K562 (cell line): ENCODE data around the gene RGS19. TPM values are rescaled to one million over a fixed set of nuclear protein-coding genes. Genes with fewer than 3 reads are reported as not detected.

Experiments
- ATAC-seq: fragments of 200-7000 bp; cut with Tn5 transposase; 3 replicates; pipeline ENCODE4 v1.9.1; 2020; ENCODE audit warnings: moderate library complexity
- BruUV-seq: library from RNA; stranded (reverse); fragments of 400-500 nt; replicated peaks from 2 replicates; lab custom pipeline; 2021; lab: Mats Ljungman, UMichigan
- CTCF ChIA-PET: fragments of 300-600 bp; formaldehyde crosslinking; extraction: SDS; loops from one replicate; lab custom pipeline; 2021; ENCODE audit warnings: low intra/inter-chr PET ratio; lab: Yijun Ruan, JAX
- POLR2A ChIA-PET: fragments of 300-600, 350-650 bp; sonication (Branson Sonifier 250); formaldehyde crosslinking; extraction: SDS; loops from one replicate; lab custom pipeline; 2021; ENCODE audit warnings: antibody characterized with exemption, inconsistent platforms; lab: Yijun Ruan, JAX
- DNase-seq, 4 experiments: peaks; one replicate each; pipeline versions ENCODE4 v3.0.0 to v3.0.0-alpha.2; 2011 to 2018; ENCODE audit warnings: low spot score in 3 of 4, mixed read lengths in 3 of 4; ENCODE audit errors: extremely low read depth in 1 of 4
- FAIRE-seq: peaks from 2 replicates; lab custom pipeline; 2011; peaks lifted over from hg19 to GRCh38; lab: Jason Lieb, UNC
- H2AFZ ChIP-seq: 2 replicates; pipeline ENCODE4 v1.6.0; 2011; ENCODE audit warnings: low read depth, low read length, control low read depth, inconsistent platforms
- H3K27ac ChIP-seq: fragments of 200-600 bp; 3 replicates; pipeline ENCODE4 v1.8.0; 2011; ENCODE audit warnings: low read depth, mild to moderate bottlenecking, control low read depth, inconsistent platforms, low read length, moderate library complexity, mixed read lengths; ENCODE audit errors: extremely low read depth
- H3K27me3 ChIP-seq, 2 experiments: fragments of 300-600 bp in 1 of 2; 2 replicates in 1 of 2; 3 replicates in 1 of 2; pipeline versions ENCODE4 v1.6.0 to v1.8.0; 2011; ENCODE audit warnings: inconsistent platforms in 2 of 2, low read length in 2 of 2, mild to moderate bottlenecking in 1 of 2, mixed read lengths in 1 of 2, moderate library complexity in 1 of 2; ENCODE audit not compliant: control insufficient read depth in 2 of 2, insufficient read depth in 2 of 2
- H3K36me3 ChIP-seq: fragments of 300-600 bp; 3 replicates; pipeline ENCODE4 v1.8.0; 2011; ENCODE audit warnings: mild to moderate bottlenecking, low read length, inconsistent platforms; ENCODE audit not compliant: control insufficient read depth, insufficient read depth
- H3K4me1 ChIP-seq, 2 experiments: fragments of 200-600 bp in 1 of 2; replicated peaks in 1 of 2; 2 replicates in 1 of 2; 3 replicates in 1 of 2; pipeline versions ENCODE4 v1.5.1 to v1.8.0; 2011; ENCODE audit warnings: inconsistent platforms in 2 of 2, low read length in 2 of 2, mild to moderate bottlenecking in 1 of 2, mixed read lengths in 1 of 2, moderate library complexity in 1 of 2; ENCODE audit not compliant: control insufficient read depth in 2 of 2, insufficient read depth in 2 of 2
- H3K4me2 ChIP-seq: 2 replicates; pipeline ENCODE4 v1.6.1; 2011; ENCODE audit warnings: low read length, control low read depth, inconsistent platforms, mixed read lengths; ENCODE audit not compliant: insufficient read depth
- H3K4me3 ChIP-seq: fragments of 200-600 bp; sonication (generic), shearing (Covaris generic); 2 replicates; pipeline ENCODE4 v1.5.1; 2016; ENCODE audit warnings: control low read depth, inconsistent platforms
- H3K79me2 ChIP-seq: fragments of 200-600 bp; 3 replicates; pipeline ENCODE4 v1.8.0; 2011; ENCODE audit warnings: low read length, inconsistent platforms; ENCODE audit not compliant: control insufficient read depth, insufficient read depth
- H3K9ac ChIP-seq, 2 experiments: 2 replicates each; pipeline versions ENCODE4 v1.6.0 to v1.6.1; 2011; ENCODE audit warnings: low read depth in 2 of 2, low read length in 2 of 2, control low read depth in 1 of 2, inconsistent platforms in 1 of 2, mild to moderate bottlenecking in 1 of 2, mixed read lengths in 1 of 2; ENCODE audit not compliant: insufficient read depth in 1 of 2
- H3K9me1 ChIP-seq: one replicate; pipeline ENCODE4 v1.6.0; 2011; ENCODE audit warnings: inconsistent platforms, mild to moderate bottlenecking, low read length, moderate library complexity; ENCODE audit not compliant: control insufficient read depth, insufficient read depth
- H3K9me3 ChIP-seq: replicated peaks from 2 replicates; pipeline ENCODE4 v1.5.1; 2011; ENCODE audit warnings: low read depth, low read length, inconsistent platforms; ENCODE audit not compliant: control insufficient read depth, insufficient read depth
- H4K20me1 ChIP-seq: replicated peaks from 2 replicates; pipeline ENCODE4 v1.6.1; 2011; ENCODE audit warnings: low read length, inconsistent platforms, mixed read lengths; ENCODE audit not compliant: control insufficient read depth, insufficient read depth
- ARID4B ChIP-seq: sonication (generic); formaldehyde crosslinking; IDR thresholded peaks from 2 replicates; pipeline ENCODE4 v1.8.0; 2022; ENCODE audit warnings: mild to moderate bottlenecking, missing genetic modification reagents
- CSDE1 ChIP-seq, 2 experiments: fragments of 450-650 bp; IDR thresholded peaks; 2 replicates each; pipeline ENCODE4 v1.6.1; 2016; ENCODE audit warnings: mild to moderate bottlenecking in 1 of 2
- DACH1 ChIP-seq: fragments of 450-650 bp; IDR thresholded peaks from 2 replicates; pipeline ENCODE4 v1.6.1; 2018; ENCODE audit not compliant: partially characterized antibody
- GTF2A2 ChIP-seq: IDR thresholded peaks from 2 replicates; pipeline ENCODE4 v1.6.1; 2016; ENCODE audit warnings: mild to moderate bottlenecking, missing genetic modification characterization, missing compliant biosample characterization
- HEY1 ChIP-seq: fragments of 250-450 bp; sonication (Bioruptor Pico); IDR thresholded peaks from 2 replicates; pipeline ENCODE4 v1.5.0; 2020; ENCODE audit warnings: mild to moderate bottlenecking, moderate library complexity, borderline replicate concordance
- HMG20B ChIP-seq: fragments of 250-450 bp; sonication (Bioruptor Pico); IDR thresholded peaks from 2 replicates; pipeline ENCODE4 v1.5.0; 2021; ENCODE audit warnings: mild to moderate bottlenecking
- MAFG ChIP-seq: fragments of 450-650 bp; conservative IDR thresholded peaks from 2 replicates; pipeline ENCODE4 v1.6.1; 2016; ENCODE audit warnings: missing genetic modification characterization, missing compliant biosample characterization
- NCOA4 ChIP-seq: fragments of 450-650 bp; IDR thresholded peaks from 2 replicates; pipeline ENCODE4 v1.6.1; 2018; ENCODE audit warnings: mild to moderate bottlenecking; ENCODE audit not compliant: partially characterized antibody
- NFATC3 ChIP-seq: fragments of 450-650 bp; IDR thresholded peaks from 2 replicates; pipeline ENCODE4 v1.6.1; 2017; ENCODE audit warnings: mild to moderate bottlenecking
- NRF1 ChIP-seq, 2 experiments: fragments of 450-650 bp; IDR thresholded peaks in 1 of 2; conservative IDR thresholded peaks in 1 of 2; 2 replicates each; pipeline ENCODE4 v1.6.1; 2014; ENCODE audit warnings: mild to moderate bottlenecking in 2 of 2
- RB1 ChIP-seq: fragments of 450-650 bp; IDR thresholded peaks from 2 replicates; pipeline ENCODE4 v1.6.1; 2017; ENCODE audit warnings: low read depth, mild to moderate bottlenecking
- SMARCA5 ChIP-seq: fragments of 450-650 bp; IDR thresholded peaks from 2 replicates; pipeline ENCODE4 v1.6.1; 2016
- SRF ChIP-seq, 2 experiments: fragments of 250-450, 450-650 bp in 1 of 2; sonication (Bioruptor Pico) in 1 of 2; sonication (generic) in 1 of 2; formaldehyde crosslinking; IDR thresholded peaks; 2 replicates each; pipeline versions ENCODE4 v1.5.0 to v1.5.1; 2020 to 2022; ENCODE audit warnings: mild to moderate bottlenecking in 1 of 2, missing genetic modification reagents in 1 of 2
- VEZF1 ChIP-seq: fragments of 200-800 bp; sonication (Bioruptor generic); IDR thresholded peaks from 2 replicates; pipeline ENCODE4 v1.6.1; 2017; ENCODE audit warnings: missing genetic modification characterization, missing compliant biosample characterization
- ZNF253 ChIP-seq: fragments of 250-450 bp; sonication (Bioruptor Pico); conservative IDR thresholded peaks from 2 replicates; pipeline ENCODE4 v1.6.1; 2021; ENCODE audit warnings: mild to moderate bottlenecking
- ZNF583 ChIP-seq: fragments of 250-450 bp; sonication (Bioruptor Pico); IDR thresholded peaks from 2 replicates; pipeline ENCODE4 v1.4.0; 2020
- WGBS: fragments of 100-300 bp; shearing (Covaris generic); methylation state at CpG from one replicate; pipeline ENCODE4 v1.1.6; 2016; ENCODE audit warnings: low coverage, mixed read lengths; ENCODE audit not compliant: insufficient coverage; ENCODE audit errors: missing lambda C conversion rate; 5-methylcytosine and 5-hydroxymethylcytosine counted together
- in situ Hi-C: fragments of 300-500 bp; cut with MboI; formaldehyde crosslinking; loops from 4 replicates; pipeline ENCODE4 v1.15.0; 2018; ENCODE audit warnings: inconsistent platforms, mixed read lengths
- intact Hi-C: fragments of 100-400 bp; cut with micrococcal nuclease; formaldehyde crosslinking; loops from 2 replicates; pipeline ENCODE4 v1.14.2; 2022
- polyA plus RNA-seq, 8 experiments: library from polyadenylated mRNA; depleted of rRNA in 4 of 8; stranded (reverse) in 5 of 8; unstranded in 3 of 8; fragments of >200 nt; fragmentation: Nextera tagmentation in 2 of 8; fragmentation: Illumina TruSeq in 1 of 8; extraction: Ambion mirVana in 2 of 8; extraction: Trizol in 1 of 8; gene quantifications; 2 replicates each; pipeline versions ENCODE4 v1.2.1 to v1.2.3, GENCODE V29; 2011 to 2014; ENCODE audit warnings: inconsistent platforms in 1 of 8, missing spikeins in 1 of 8
- total RNA-seq, 7 experiments: library from RNA; depleted of rRNA in 6 of 7; stranded (reverse); fragments of >200 nt in 6 of 7; fragmentation: Illumina TruSeq in 2 of 7; extraction: Trizol in 2 of 7; gene quantifications; 2 replicates each; pipeline versions ENCODE4 v1.2.1 to v1.2.3, GENCODE V29; 2011 to 2021; ENCODE audit warnings: low replicate concordance in 1 of 7

The RGS19 gene
- total and polyA plus RNA-seq, 9 of the 15 experiments (the other 6 are each of a cell fraction or from before 2014, with no cell fraction given), result 0.41 to 23.7 (median 14.6) TPM

GRCh38 chr20:64121586-64121985 lies 42.3 kb upstream of the RGS19 start (continued):
- no peak for TF ChIP-seq SRF (CRISPR knock-in tag; IDR thresholded peaks at IDR 0.05)

GRCh38 chr20:64119681-64120341 lies 40.5 kb upstream of the RGS19 start:
- no TSS peak for BruUV-seq
- ATAC-seq, result peak; percentile 51
- ChIA-PET CTCF (interaction anchor here (1.7 to 2.3 kb wide), 2 partner anchors 37 to 81 kb away, joined by 14 to 16 read pairs; partner anchors contain the start of gene LKAAEAR1), POLR2A (no interaction called here)
- in situ Hi-C loops (no loop called here), intact Hi-C loops (loop anchor here (1.0 to 5.0 kb wide), 2 partner anchors 37 to 83 kb away; partner anchors contain the start of gene C20orf204)
- no peaks in the 10 kb centered on the region for H3K79me2 ChIP-seq
- no peaks in the 10 kb centered on the region for H3K9me3 ChIP-seq
- peaks cover 12% of the 10 kb centered on the region; the same call in 1 of the 2 replicates for H4K20me1 ChIP-seq
- peaks cover 3 to 22% of the 10 kb centered on the region in 2 experiments; a peak in 2 of 5 replicates for H3K4me1 ChIP-seq
- H3K4me3 ChIP-seq, result no peak overlapping the region
- no peaks in the 10 kb centered on the region for H3K36me3 ChIP-seq
- 45% methylated on average over 13 of the region's 14 CpGs for WGBS
- H3K9ac ChIP-seq, result peak overlapping the region; percentile 4 to 68; a peak in 1 of 4 replicates
- H3K27ac ChIP-seq, result no peak overlapping the region
- H3K27me3 ChIP-seq, result peaks cover 0 to 27% of the 10 kb centered on the region in 2 experiments; a peak in 3 of 5 replicates
- H3K9me1 ChIP-seq, result no peaks in the 10 kb centered on the region
- peak overlapping the region; percentile 86 for H2AFZ ChIP-seq
- peak; percentile 69 for FAIRE-seq
- 0 out of 2 replicates have a peak overlapping the region, but pooled peaks have one; percentile 27 for H3K4me2 ChIP-seq
- DNase-seq, result no peak
- no peak for TF ChIP-seq HMG20B (CRISPR knock-in tag)
- TF ChIP-seq GTF2A2, result no peak
- TF ChIP-seq NCOA4, result no peak
- TF ChIP-seq ZNF583 (CRISPR knock-in tag), result no peak
- peak in 1 of 2 experiments; percentile 51; a peak in 2 of 4 replicates for TF ChIP-seq NRF1 (conservative IDR thresholded peaks at IDR 0.05 in 1 of 2, IDR thresholded peaks at IDR 0.05 in 1 of 2)
- no peak for TF ChIP-seq HEY1 (CRISPR knock-in tag)
- TF ChIP-seq VEZF1 (CRISPR knock-in tag), result no peak
- peak; percentile 80 for TF ChIP-seq SMARCA5
- TF ChIP-seq NFATC3, result no peak
- no peak for TF ChIP-seq CSDE1 (IDR thresholded peaks at IDR 0.05)
- TF ChIP-seq DACH1, result no peak
- no peak for TF ChIP-seq ARID4B (CRISPR knock-in tag)
- TF ChIP-seq ZNF253 (CRISPR knock-in tag), result no peak
- TF ChIP-seq MAFG (tag), result no peak
- TF ChIP-seq RB1, result no peak
